ENCODE data around the gene FAM83E.

FAM83E gene

DNA sequence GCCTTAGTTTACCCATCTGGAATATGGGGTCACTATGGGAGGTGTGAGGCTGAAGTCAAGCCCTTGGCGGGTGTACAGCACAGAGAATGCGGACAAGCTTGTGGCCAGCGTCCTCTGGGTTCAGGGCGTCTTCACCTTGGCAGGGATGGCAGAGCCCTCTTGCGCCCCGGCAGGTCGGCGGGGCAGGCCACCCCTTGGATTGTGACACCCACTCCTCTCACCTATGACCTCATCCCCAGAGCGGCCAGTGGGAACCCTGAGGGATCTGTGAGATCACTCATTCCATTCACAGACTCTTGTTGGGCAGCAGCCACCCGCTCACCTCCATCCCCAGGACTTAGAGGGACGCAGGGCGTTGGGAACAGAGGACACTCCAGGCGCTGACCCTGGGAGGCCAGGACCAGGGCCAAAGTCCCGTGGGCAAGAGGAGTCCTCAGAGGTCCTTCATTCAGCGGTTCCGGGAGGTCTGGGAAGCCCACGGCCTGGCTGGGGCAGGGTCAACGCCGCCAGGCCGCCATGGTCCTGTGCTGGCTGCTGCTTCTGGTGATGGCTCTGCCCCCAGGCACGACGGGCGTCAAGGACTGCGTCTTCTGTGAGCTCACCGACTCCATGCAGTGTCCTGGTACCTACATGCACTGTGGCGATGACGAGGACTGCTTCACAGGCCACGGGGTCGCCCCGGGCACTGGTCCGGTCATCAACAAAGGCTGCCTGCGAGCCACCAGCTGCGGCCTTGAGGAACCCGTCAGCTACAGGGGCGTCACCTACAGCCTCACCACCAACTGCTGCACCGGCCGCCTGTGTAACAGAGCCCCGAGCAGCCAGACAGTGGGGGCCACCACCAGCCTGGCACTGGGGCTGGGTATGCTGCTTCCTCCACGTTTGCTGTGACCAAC is 8.2 kb downstream of the FAM83E start, which contains the start of gene SPACA4:
Gene SPACA4, plus strand, starts transcription at position 280 of the 896 bp plus-strand sequence. Its CDS starts 237 bp downstream, at position 517.
- Histone ChIP-seq H3K4me3 (ENCODE audit: severe bottlenecking) (no peak within 1 kb of the TSS), H3K36me3 (ENCODE audit: low read depth) (no peaks in the 10 kb centered on the region)
- no peak for ATAC-seq (ENCODE audit: low read depth)

DNA sequence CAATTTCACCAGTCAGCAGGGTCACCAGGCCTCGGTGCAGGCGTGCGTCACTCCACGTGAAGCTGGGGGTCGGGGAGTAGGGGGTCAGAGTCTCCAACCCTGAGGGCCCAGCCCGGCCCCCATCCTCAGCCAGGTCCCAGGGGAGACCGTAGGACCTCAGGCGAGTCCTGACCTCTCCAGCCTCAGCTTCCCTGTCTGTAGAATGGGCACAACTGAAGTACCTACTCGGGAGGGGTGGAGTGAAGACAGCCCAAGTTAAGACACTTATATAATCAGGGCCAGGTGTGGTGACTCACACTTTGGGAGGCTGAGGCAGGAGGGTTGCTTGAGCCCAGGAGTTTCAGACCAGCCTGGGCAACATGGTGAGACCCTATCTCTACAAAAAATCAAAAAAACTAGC is 11.0 kb downstream of the FAM83E start:
- ATAC-seq (ENCODE audit: low read depth) (no peak), DNase-seq (ENCODE audit: low spot score) (no peak)
- Histone ChIP-seq H3K4me1 (ENCODE audit: insufficient read depth, poor library complexity, severe bottlenecking) (no peaks in the 10 kb centered on the region), H3K27ac (ENCODE audit: poor library complexity, severe bottlenecking) (no peak overlapping the region), H3K4me3 (ENCODE audit: severe bottlenecking) (no peak overlapping the region), H3K9me3 (ENCODE audit: severe bottlenecking) (no peaks in the 10 kb centered on the region), H3K36me3 (ENCODE audit: low read depth) (no peaks in the 10 kb centered on the region), H3K27me3 (ENCODE audit: insufficient read depth, poor library complexity, severe bottlenecking) (no peaks in the 10 kb centered on the region)
- TF ChIP-seq, protein P1, sequence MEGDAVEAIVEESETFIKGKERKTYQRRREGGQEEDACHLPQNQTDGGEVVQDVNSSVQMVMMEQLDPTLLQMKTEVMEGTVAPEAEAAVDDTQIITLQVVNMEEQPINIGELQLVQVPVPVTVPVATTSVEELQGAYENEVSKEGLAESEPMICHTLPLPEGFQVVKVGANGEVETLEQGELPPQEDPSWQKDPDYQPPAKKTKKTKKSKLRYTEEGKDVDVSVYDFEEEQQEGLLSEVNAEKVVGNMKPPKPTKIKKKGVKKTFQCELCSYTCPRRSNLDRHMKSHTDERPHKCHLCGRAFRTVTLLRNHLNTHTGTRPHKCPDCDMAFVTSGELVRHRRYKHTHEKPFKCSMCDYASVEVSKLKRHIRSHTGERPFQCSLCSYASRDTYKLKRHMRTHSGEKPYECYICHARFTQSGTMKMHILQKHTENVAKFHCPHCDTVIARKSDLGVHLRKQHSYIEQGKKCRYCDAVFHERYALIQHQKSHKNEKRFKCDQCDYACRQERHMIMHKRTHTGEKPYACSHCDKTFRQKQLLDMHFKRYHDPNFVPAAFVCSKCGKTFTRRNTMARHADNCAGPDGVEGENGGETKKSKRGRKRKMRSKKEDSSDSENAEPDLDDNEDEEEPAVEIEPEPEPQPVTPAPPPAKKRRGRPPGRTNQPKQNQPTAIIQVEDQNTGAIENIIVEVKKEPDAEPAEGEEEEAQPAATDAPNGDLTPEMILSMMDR (IDR thresholded peaks at IDR 0.05; ENCODE audit: poor library complexity, severe bottlenecking): no peak

More for the DNA sequence above, 8.2 kb downstream of the FAM83E start, which contains the start of gene SPACA4:
- H3K27me3 ChIP-seq (ENCODE audit: insufficient read depth, poor library complexity, severe bottlenecking): no peaks in the 10 kb centered on the region
- TF ChIP-seq, protein P1 (IDR thresholded peaks at IDR 0.05; ENCODE audit: poor library complexity, severe bottlenecking): no peak
- no peak for DNase-seq (ENCODE audit: low spot score)
- H3K4me1 ChIP-seq (ENCODE audit: insufficient read depth, poor library complexity, severe bottlenecking): no peaks in the 10 kb centered on the region
- no peak within 1 kb of the TSS for H3K27ac ChIP-seq (ENCODE audit: poor library complexity, severe bottlenecking)
- no peaks in the 10 kb centered on the region for H3K9me3 ChIP-seq (ENCODE audit: severe bottlenecking)

DNA sequence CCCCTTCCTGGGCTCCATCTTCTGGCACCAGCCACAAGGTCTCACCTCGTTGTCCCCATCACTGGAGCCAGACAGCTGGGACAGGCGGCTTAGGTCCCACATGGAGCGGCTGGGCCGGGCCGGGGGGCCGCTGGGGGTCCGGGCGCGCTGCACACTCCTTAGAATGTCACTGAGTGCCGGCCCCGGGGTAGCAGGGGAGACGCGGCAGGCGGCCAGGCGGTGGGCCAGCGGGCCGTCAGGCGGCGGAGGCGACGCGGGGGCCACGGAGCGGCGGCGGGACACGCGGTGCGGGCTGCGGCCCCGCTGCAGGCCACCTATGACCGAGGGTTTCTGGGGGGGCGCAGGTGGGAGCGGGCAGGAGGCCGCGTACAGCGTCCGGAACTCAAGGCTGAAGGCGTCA is 11.4 kb downstream of the FAM83E start:
- TF ChIP-seq, protein P1 (IDR thresholded peaks at IDR 0.05; ENCODE audit: poor library complexity, severe bottlenecking): no peak
- H3K27me3 ChIP-seq (ENCODE audit: insufficient read depth, poor library complexity, severe bottlenecking): no peaks in the 10 kb centered on the region
- no peaks in the 10 kb centered on the region for H3K4me1 ChIP-seq (ENCODE audit: insufficient read depth, poor library complexity, severe bottlenecking)
- H3K36me3 ChIP-seq (ENCODE audit: low read depth): no peaks in the 10 kb centered on the region
- no peak overlapping the region for H3K4me3 ChIP-seq (ENCODE audit: severe bottlenecking)
- no peak overlapping the region for H3K27ac ChIP-seq (ENCODE audit: poor library complexity, severe bottlenecking)
- H3K9me3 ChIP-seq (ENCODE audit: severe bottlenecking): no peaks in the 10 kb centered on the region
- ATAC-seq (ENCODE audit: low read depth) (no peak), DNase-seq (ENCODE audit: low spot score) (no peak)

DNA sequence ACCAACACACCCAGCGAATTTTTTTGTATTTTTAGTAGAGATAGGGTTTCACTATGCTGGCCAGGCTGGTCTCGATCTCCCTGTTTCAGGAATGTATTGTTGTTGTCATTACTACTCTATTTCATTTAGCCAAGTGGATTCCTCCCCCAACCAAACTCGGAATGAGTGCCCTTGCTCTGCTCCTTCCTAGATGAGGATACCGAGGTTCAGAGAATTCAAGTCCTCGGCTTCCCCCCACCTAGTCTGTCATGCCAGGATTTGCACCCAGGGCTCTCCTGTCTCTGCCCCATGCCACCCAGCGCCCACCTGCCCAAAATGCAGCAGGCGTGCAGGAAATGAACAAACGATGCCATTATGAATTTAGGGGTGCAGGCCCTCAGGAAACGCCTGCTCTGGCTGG is 11.9 kb downstream of the FAM83E start:
- TF ChIP-seq, protein P1 (IDR thresholded peaks at IDR 0.05; ENCODE audit: poor library complexity, severe bottlenecking): no peak
- H3K4me1 ChIP-seq (ENCODE audit: insufficient read depth, poor library complexity, severe bottlenecking): no peaks in the 10 kb centered on the region
- no peak for DNase-seq (ENCODE audit: low spot score)
- no peaks in the 10 kb centered on the region for H3K36me3 ChIP-seq (ENCODE audit: low read depth)
- ATAC-seq (ENCODE audit: low read depth): no peak
- no peak overlapping the region for H3K27ac ChIP-seq (ENCODE audit: poor library complexity, severe bottlenecking)
- H3K9me3 ChIP-seq (ENCODE audit: severe bottlenecking): no peaks in the 10 kb centered on the region
- H3K27me3 ChIP-seq (ENCODE audit: insufficient read depth, poor library complexity, severe bottlenecking): no peaks in the 10 kb centered on the region
- no peak overlapping the region for H3K4me3 ChIP-seq (ENCODE audit: severe bottlenecking)

Data from RWPE2 (cell line).